ENCODE data around the gene TASOR. TPM values are rescaled to one million over a fixed set of nuclear protein-coding genes. Genes with fewer than 3 reads are reported as not detected.

The TASOR gene
- total RNA-seq, 1 donor = 102 TPM

DNA sequence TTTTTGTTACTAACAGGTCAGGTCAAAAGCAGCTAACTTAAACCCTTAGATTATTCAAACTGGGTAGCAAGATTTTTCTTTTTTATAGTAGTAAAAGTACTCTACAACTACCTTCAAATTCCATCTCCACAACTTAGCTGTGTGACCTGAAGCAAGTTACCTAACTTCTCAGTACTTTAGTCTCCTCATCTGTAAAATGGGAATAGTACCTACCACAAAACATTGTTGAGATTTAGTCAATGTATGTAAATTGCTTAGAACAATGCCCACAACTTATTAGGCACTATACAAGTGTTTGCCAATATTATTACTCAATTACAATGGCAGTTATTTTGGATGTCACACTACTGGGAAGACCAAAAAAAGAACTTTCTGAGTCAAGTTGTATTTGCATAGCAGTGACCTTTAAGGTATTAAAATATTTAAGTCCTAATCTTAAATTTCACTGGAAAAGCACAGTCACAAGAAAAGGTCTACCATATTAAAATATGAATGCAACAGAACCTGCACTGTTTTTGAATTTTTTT lies 2.9 kb downstream of the TASOR start:
- TF ChIP-seq, protein P1, sequence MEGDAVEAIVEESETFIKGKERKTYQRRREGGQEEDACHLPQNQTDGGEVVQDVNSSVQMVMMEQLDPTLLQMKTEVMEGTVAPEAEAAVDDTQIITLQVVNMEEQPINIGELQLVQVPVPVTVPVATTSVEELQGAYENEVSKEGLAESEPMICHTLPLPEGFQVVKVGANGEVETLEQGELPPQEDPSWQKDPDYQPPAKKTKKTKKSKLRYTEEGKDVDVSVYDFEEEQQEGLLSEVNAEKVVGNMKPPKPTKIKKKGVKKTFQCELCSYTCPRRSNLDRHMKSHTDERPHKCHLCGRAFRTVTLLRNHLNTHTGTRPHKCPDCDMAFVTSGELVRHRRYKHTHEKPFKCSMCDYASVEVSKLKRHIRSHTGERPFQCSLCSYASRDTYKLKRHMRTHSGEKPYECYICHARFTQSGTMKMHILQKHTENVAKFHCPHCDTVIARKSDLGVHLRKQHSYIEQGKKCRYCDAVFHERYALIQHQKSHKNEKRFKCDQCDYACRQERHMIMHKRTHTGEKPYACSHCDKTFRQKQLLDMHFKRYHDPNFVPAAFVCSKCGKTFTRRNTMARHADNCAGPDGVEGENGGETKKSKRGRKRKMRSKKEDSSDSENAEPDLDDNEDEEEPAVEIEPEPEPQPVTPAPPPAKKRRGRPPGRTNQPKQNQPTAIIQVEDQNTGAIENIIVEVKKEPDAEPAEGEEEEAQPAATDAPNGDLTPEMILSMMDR (IDR thresholded peaks at IDR 0.05; ENCODE audit: insufficient read depth, low read length) = no peak
- no peak overlapping the region for H3K4me3 ChIP-seq (ENCODE audit: low read depth, low read length)
- DNase-seq (ENCODE audit: low read depth) = no peak

DNA sequence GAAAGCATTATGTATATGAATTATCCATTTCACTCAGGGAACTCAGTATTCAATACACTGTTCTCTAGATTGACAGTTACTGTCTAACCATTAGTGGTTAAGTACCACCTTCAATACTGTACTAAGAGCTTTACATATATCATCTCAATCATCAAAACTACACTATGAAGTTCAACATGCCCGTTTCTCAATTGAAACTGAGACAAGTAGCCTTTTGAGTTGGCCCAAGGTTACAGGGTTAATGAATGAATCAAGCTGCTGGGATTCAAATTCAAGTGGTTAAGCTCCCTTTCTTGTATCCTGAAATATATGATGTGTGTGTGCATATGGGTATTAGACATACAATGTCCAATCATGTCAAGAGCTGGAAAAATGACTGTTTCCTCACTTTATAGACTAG lies 5.8 kb downstream of the TASOR start:
- no peak overlapping the region for H3K4me3 ChIP-seq (ENCODE audit: low read depth, low read length)
- TF ChIP-seq, protein P1 (IDR thresholded peaks at IDR 0.05; ENCODE audit: insufficient read depth, low read length) = no peak
- no peak for DNase-seq (ENCODE audit: low read depth)

DNA sequence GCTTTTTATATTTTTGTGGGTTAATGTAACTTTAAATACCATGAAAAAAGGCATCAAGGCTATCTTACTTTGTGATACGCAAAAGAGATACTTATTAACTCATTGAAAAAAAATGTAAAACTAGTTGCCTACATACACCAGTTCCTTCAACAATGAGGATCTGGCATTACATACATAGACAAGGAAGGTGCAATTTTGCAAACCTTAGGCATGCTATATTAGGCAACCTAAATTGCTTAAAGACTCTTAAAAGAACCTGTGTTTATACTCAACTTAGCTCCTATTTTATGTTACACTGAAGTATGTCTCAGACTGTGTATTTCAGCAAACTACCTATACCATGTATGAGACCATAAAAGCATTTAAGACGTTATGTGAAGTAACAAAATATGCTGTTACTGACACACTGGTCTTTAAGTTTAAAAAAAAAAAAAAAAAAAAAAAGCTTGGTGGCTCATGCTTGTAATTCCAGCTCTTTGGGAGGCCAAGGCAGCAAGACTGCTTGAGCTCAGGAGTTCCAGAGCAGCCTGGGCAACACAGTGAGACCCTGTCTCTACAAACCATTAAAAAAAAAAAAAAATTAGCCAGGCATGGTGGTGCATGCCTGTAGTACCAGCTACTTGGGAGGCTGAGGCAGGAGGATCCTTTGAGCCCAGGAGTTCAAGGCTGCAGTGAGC lies 9.1 kb downstream of the TASOR start:
- TF ChIP-seq, protein P1 (IDR thresholded peaks at IDR 0.05; ENCODE audit: insufficient read depth, low read length) = no peak
- DNase-seq (ENCODE audit: low read depth) = no peak
- H3K4me3 ChIP-seq (ENCODE audit: low read depth, low read length) = no peak overlapping the region

DNA sequence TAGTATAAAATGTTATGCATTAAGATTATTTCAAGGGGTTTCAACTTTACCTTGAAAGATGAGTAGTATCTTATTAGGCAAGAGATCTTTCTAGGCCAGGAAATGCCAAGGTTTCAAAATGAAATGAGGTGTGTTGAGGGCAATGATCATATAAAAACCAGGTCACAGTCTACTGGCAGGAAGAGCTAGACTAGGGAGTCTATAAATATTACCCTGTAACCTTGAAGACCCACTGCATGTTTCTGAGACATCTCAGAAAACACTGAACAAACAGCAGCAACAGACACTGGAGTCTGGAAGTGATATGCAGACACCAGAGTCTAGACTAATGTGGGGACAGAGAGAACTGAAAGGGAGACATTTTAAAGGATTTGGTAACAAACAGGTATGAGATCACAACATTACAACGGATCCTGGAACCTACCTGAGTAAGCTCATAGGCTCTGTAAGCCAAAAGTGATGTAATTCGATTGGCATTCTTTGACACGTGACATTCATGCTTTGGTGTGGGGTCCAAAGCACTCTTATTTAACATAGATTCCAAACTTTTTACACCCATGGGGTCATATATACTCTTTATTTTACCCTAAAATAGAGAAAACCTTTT lies 15.0 kb downstream of the TASOR start:
- TF ChIP-seq, protein P1 (IDR thresholded peaks at IDR 0.05; ENCODE audit: insufficient read depth, low read length) = no peak
- no peak overlapping the region for H3K4me3 ChIP-seq (ENCODE audit: low read depth, low read length)
- no peak for DNase-seq (ENCODE audit: low read depth)

DNA sequence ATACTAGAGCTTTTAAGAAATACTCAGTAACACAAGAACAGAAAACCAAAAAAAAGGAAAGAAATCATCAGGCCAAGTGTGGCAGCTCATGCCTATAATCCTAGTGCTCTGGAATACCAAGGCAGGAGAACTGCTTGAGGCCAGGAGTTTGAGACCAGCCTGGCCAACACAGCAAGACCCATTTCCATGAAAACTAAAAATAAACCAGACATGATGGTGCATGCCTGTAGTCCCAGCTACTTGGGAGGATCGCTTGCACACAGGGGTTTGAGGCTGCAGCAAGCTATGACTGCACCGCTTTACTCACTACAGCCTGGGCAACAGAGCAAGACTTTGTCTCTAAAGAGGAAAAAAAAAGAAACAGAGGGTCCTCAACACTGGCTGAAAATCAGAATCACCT lies 18.2 kb downstream of the TASOR start:
- TF ChIP-seq, protein P1 (IDR thresholded peaks at IDR 0.05; ENCODE audit: insufficient read depth, low read length) = no peak
- no peak for DNase-seq (ENCODE audit: low read depth)
- no peak overlapping the region for H3K4me3 ChIP-seq (ENCODE audit: low read depth, low read length)

DNA sequence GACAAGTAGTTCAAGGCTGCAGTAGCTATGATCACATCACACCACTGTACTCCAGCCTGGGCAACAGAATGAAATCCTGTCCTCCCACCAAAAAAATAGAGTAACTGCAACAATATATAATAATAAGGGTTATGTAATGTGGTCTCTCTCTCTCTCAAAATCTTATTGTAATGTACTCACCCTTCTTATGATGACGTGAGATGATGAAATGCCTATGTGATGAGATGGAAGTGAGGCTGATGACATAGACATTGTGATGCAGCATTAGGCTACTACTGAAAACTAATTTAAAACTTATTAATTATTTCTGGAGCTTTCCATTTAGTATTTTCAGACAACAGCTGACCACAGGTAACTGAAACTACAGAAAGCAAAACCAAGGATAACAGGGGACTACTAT lies 27.4 kb downstream of the TASOR start:
- TF ChIP-seq, protein P1 (IDR thresholded peaks at IDR 0.05; ENCODE audit: insufficient read depth, low read length) = no peak
- no peak for DNase-seq (ENCODE audit: low read depth)
- no peak overlapping the region for H3K4me3 ChIP-seq (ENCODE audit: low read depth, low read length)
